Measurements from ENCODE around the gene ANGPTL8. TPM values are rescaled to one million over a fixed set of nuclear protein-coding genes. Genes with fewer than 3 reads are reported as not detected.

ANGPTL8 gene
- total RNA-seq, 2 experiments from 2014 or later, result not detected

DNA sequence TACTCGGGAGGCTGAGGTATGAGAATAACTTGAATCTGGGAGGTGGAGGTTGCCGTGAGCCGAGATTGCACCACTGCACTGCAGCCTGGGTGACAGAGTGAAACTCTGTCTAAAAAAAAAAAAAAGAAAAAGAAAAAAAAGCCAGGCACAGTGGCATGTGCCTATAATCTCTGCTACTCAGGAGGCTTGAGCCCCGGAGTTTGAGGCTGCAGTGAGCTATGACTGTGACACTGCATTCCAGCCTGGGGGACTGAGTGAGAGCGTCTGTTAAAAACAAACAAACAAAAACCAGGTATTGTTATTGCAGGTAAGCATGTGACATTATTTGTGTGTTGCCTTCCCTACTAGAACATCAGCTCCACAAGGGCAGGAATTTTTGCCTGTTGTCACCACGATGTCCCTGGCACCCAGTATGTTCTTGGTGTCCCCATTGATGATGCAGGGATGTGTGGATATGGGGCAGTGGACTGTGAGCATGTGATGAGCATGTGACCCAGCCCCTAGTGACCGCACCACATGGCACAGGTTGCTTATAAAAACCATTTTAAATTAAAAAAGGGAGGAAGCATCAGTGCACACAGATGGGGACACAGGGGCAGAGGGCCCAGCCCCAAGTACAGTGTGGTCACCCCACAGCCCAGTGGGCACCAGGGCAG, 40.5 kb upstream of the ANGPTL8 start:
- ATAC-seq (ENCODE audit: low read depth), result no peak
- POLR2A ChIA-PET, result interaction anchor here (0.7 kb wide), 1 partner anchor 84 kb away, joined by 5 read pairs; no protein-coding TSS in a partner anchor
- peaks cover 5% of the 10 kb centered on the region for H3K4me1 Mint-ChIP-seq

GRCh38 chr19:11199517-11199916, 39.9 kb upstream of the ANGPTL8 start:
- Mint-ChIP-seq H3K4me3 (no peak overlapping the region), H3K27ac (no peak overlapping the region), H3K9me3 (no peaks in the 10 kb centered on the region), H3K36me3 (no peaks in the 10 kb centered on the region), H3K4me1 (peaks cover 5% of the 10 kb centered on the region), H3K27me3 (peaks cover 18% of the 10 kb centered on the region)
- no peak for DNase-seq
- POLR2A ChIA-PET, result no interaction called here
- ATAC-seq (ENCODE audit: low read depth), result no peak

More for the DNA sequence above, 40.5 kb upstream of the ANGPTL8 start:
- no peak for DNase-seq
- peaks cover 15% of the 10 kb centered on the region for H3K27me3 Mint-ChIP-seq
- H3K4me3 Mint-ChIP-seq, result peak overlapping the region; percentile 39
- H3K36me3 Mint-ChIP-seq, result no peaks in the 10 kb centered on the region
- H3K27ac Mint-ChIP-seq, result no peak overlapping the region
- H3K9me3 Mint-ChIP-seq, result no peaks in the 10 kb centered on the region

- POLR2A ChIA-PET, result no interaction called here
- H3K36me3 Mint-ChIP-seq, result no peaks in the 10 kb centered on the region
- DNase-seq (no peak), ATAC-seq (ENCODE audit: low read depth) (no peak)
- no peaks in the 10 kb centered on the region for H3K9me3 Mint-ChIP-seq
- peaks cover 5% of the 10 kb centered on the region for H3K4me1 Mint-ChIP-seq
- H3K4me3 Mint-ChIP-seq, result no peak overlapping the region
- H3K27ac Mint-ChIP-seq, result no peak overlapping the region
- H3K27me3 Mint-ChIP-seq, result peaks cover 22% of the 10 kb centered on the region
Measured at GRCh38 chr19:11200015-11200574, 39.3 kb upstream of the ANGPTL8 start.

GRCh38 chr19:11200931-11201330, 38.5 kb upstream of the ANGPTL8 start:
- DNase-seq (no peak), ATAC-seq (ENCODE audit: low read depth) (no peak)
- H3K36me3 Mint-ChIP-seq, result no peaks in the 10 kb centered on the region
- H3K9me3 Mint-ChIP-seq, result no peaks in the 10 kb centered on the region
- H3K27me3 Mint-ChIP-seq, result peaks cover 27% of the 10 kb centered on the region
- H3K4me1 Mint-ChIP-seq, result peaks cover 2% of the 10 kb centered on the region
- POLR2A ChIA-PET, result no interaction called here
- H3K27ac Mint-ChIP-seq, result no peak overlapping the region
- no peak overlapping the region for H3K4me3 Mint-ChIP-seq

- peaks cover 29% of the 10 kb centered on the region for H3K27me3 Mint-ChIP-seq
- H3K4me3 Mint-ChIP-seq, result no peak overlapping the region
- POLR2A ChIA-PET, result no interaction called here
- ATAC-seq (ENCODE audit: low read depth) (no peak), DNase-seq (no peak)
- no peaks in the 10 kb centered on the region for H3K4me1 Mint-ChIP-seq
- H3K27ac Mint-ChIP-seq, result no peak overlapping the region
- H3K36me3 Mint-ChIP-seq, result no peaks in the 10 kb centered on the region
- H3K9me3 Mint-ChIP-seq, result no peaks in the 10 kb centered on the region
Measured at GRCh38 chr19:11201791-11202190, 37.6 kb upstream of the ANGPTL8 start.

DNA sequence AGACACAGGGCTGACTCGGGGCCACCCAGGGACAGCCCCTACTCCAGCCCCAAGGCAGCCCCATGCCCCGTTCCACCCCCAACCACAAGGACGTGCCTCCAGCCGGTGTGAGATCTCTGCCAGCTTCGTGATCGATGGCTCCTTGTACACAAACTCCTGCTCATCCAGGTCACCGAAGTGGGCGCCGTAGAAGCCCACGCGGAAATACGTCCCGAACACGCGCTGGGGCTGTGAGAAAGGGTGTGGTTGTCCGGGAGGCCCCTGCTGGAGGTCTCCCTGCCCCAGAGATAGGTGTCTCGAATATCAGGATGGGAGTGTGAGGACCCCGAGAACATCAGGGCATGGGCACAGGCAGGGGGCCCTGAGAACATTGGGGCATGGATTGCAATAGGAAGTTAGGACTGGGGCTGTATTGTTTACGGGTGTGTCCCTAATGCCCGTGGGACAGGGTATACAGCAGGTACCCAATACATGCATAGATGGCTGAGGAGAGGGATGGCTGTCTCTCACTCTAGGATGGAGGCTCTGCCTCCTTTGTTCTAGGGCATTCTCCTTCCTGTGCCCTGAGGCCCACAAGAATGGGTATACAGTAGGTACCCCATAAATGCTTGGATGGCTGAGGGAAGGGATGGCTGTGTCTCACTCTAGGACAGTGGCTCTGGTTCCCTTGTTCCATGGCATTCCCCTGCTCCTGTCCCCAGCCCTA, 36.8 kb upstream of the ANGPTL8 start:
- H3K4me1 Mint-ChIP-seq, result no peaks in the 10 kb centered on the region
- H3K9me3 Mint-ChIP-seq, result no peaks in the 10 kb centered on the region
- H3K27me3 Mint-ChIP-seq, result peaks cover 29% of the 10 kb centered on the region
- H3K27ac Mint-ChIP-seq, result no peak overlapping the region
- no peaks in the 10 kb centered on the region for H3K36me3 Mint-ChIP-seq
- no peak for DNase-seq
- no peak overlapping the region for H3K4me3 Mint-ChIP-seq
- POLR2A ChIA-PET, result no interaction called here
- no peak for ATAC-seq (ENCODE audit: low read depth)

GRCh38 chr19:11203194-11204075, 36.0 kb upstream of the ANGPTL8 start:
- no peaks in the 10 kb centered on the region for H3K4me1 Mint-ChIP-seq
- H3K27ac Mint-ChIP-seq, result no peak overlapping the region
- no peak overlapping the region for H3K4me3 Mint-ChIP-seq
- no peaks in the 10 kb centered on the region for H3K36me3 Mint-ChIP-seq
- H3K27me3 Mint-ChIP-seq, result peaks cover 28% of the 10 kb centered on the region
- POLR2A ChIA-PET, result no interaction called here
- ATAC-seq (ENCODE audit: low read depth) (peak; percentile 30), DNase-seq (no peak)
- no peaks in the 10 kb centered on the region for H3K9me3 Mint-ChIP-seq

DNA sequence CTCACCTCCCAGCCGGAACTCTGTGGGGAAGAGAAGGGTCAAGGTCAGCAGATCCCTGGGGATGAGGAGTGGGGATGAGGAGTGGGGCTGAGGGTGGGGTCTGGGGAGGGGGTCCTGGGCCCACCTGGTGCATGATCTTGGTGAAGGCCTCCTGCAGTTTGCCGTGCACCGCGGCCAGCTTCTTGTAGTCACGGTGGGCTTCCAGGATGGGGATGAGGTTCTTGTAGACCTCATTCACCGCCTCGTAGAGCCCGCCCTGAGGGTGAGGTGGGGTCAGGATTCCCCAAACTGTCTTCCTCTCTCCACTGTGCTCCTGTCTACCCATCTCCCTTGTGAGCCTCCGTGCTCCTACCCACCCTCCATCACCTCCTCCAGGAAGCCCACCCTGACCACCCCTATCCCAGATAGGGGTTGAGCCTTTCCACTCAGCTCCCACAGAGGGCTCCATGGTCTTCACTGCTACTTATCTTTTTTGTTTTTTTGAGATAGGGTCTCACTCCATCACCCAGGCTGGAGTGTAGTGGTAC, 35.3 kb upstream of the ANGPTL8 start:
- Mint-ChIP-seq H3K27ac (no peak overlapping the region), H3K27me3 (peaks cover 25% of the 10 kb centered on the region)
- no peak for ATAC-seq (ENCODE audit: low read depth)

GRCh38 chr19:11204943-11205349, 34.5 kb upstream of the ANGPTL8 start:
- Mint-ChIP-seq H3K4me3 (no peak overlapping the region), H3K36me3 (no peaks in the 10 kb centered on the region), H3K4me1 (no peaks in the 10 kb centered on the region), H3K27ac (no peak overlapping the region), H3K27me3 (peaks cover 22% of the 10 kb centered on the region), H3K9me3 (peaks cover 2% of the 10 kb centered on the region)
- no peak for ATAC-seq (ENCODE audit: low read depth)
- no peak for DNase-seq
- POLR2A ChIA-PET, result no interaction called here

More for the DNA sequence above, 35.3 kb upstream of the ANGPTL8 start:
- no peaks in the 10 kb centered on the region for H3K36me3 Mint-ChIP-seq
- no peaks in the 10 kb centered on the region for H3K9me3 Mint-ChIP-seq
- POLR2A ChIA-PET, result no interaction called here
- no peak overlapping the region for H3K4me3 Mint-ChIP-seq
- DNase-seq, result no peak
- H3K4me1 Mint-ChIP-seq, result no peaks in the 10 kb centered on the region

DNA sequence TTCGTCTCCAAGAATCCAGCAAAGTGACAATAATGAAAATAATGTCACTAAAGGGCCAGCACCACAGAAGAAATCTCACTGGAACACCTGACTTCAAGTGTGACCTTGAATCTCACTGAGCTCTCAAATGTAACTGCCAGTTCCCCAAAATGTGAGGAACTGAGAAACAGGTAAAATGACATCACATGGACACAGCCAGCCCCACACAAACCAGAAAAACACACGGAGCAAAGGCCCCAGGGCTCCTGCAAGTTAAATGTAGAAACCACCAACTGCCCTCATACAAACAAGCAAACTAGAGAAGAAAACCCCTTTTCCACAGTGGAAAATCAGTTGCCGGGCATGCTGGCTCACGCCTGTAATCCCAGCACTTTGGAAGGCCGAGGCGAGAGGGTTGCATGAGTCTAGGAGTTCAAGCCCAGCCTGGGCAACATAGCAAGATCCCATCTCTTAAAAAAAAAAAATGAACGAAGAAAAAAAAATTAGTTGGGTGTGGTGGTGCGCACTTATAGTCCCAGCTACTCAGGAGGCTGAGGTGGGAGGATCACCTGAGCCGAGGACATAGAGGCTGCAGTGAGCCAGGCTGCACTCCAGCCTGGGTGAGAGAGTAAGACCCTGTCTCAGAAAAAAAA, 33.4 kb upstream of the ANGPTL8 start:
- H3K27ac Mint-ChIP-seq, result no peak overlapping the region
- H3K4me1 Mint-ChIP-seq, result no peaks in the 10 kb centered on the region
- H3K27me3 Mint-ChIP-seq, result peaks cover 22% of the 10 kb centered on the region
- DNase-seq, result no peak
- POLR2A ChIA-PET, result interaction anchor here (0.6 kb wide), 2 partner anchors 68 to 73 kb away, joined by 3 read pairs; no protein-coding TSS in a partner anchor
- H3K9me3 Mint-ChIP-seq, result peaks cover 12% of the 10 kb centered on the region
- ATAC-seq (ENCODE audit: low read depth), result no peak
- peaks cover 1% of the 10 kb centered on the region for H3K36me3 Mint-ChIP-seq
- no peak overlapping the region for H3K4me3 Mint-ChIP-seq

DNA sequence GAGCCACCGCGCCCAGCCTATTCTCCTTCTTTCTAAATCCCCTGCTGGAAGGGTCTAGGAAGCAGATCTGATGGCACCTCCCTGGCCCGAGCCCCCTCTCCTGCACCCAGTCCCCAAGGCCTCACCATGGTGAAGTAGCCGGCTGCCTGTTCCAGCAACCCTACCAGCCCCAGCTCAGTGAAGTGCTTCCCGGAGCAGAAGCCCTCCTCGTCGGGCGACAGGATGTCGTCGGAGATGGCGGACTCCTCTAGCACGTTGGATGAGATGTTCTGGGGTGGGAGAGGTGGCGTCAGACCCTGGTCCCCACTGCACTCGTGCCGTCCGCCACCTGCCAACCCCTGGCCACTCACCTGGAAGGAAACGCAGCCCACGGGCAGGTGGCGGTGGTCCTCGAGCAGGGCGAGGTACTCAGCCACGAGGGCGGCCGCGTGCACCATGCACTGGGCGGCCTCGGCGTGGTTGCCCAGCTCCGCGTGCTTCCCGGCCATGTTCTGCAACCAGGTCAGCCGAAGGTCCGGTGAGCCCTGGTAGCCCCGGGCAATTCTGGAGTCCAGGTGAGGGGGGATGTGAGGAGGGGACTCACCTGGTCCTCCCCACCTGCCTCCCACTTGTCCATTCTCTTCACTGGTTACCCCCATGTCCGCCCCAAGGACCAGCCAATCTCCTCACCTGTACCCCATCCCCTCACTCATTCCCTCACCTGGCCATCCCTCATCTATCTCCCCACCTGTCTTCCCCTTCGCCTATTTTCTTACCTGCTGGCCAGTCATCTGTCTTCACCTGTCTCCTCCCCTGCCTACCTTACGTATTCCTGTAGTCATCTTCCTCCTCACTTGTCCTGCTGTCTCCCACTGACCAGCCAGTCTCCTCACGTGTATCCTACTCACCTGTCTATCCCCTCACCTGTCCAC, 30.6 kb upstream of the ANGPTL8 start:
- no peak for ATAC-seq (ENCODE audit: low read depth)
- H3K36me3 Mint-ChIP-seq, result peaks cover 1% of the 10 kb centered on the region

More for the DNA sequence above, 30.6 kb upstream of the ANGPTL8 start:
- DNase-seq, result no peak
- POLR2A ChIA-PET, result no interaction called here
- peaks cover 14% of the 10 kb centered on the region for H3K9me3 Mint-ChIP-seq
- H3K4me1 Mint-ChIP-seq, result no peaks in the 10 kb centered on the region
- H3K4me3 Mint-ChIP-seq, result no peak overlapping the region
- no peak overlapping the region for H3K27ac Mint-ChIP-seq
- H3K27me3 Mint-ChIP-seq, result peaks cover 18% of the 10 kb centered on the region

All from activated naive CD8-positive, alpha-beta T cell treated with anti-CD3 and anti-CD28 coated beads, Interleukin-2, amount 10 ng/mL, durations not matched to agents 7 days and 5 days (primary cell).